GM18951 (cell line): ENCODE measurements around the gene KDM4C.
"Not testable (repeated sequence)": the region's sequence is repeated elsewhere in the genome, so short reads cannot be mapped to it uniquely, and the experiment has no call there.

Experiments
- POLR2A ChIP-seq: IDR thresholded peaks from 4 replicates; pipeline ENCODE4 v1.6.1; 2011; ENCODE audit warnings: mild to moderate bottlenecking; ENCODE audit not compliant: insufficient read length, insufficient read depth; ENCODE audit errors: extremely low read depth
- in situ Hi-C: fragments of 300-500 bp; cut with MboI; formaldehyde crosslinking; loops from one replicate; pipeline ENCODE4 v1.12.0; 2022; ENCODE audit warnings: low sequenced_read_pairs, mixed read lengths, inconsistent platforms; ENCODE audit not compliant: unreplicated experiment

The KDM4C gene

GRCh38 chr9:6779417-6780241 is 21.9 kb downstream of the KDM4C start:
- in situ Hi-C loops = no loop called here

GRCh38 chr9:6780690-6781089 is 22.9 kb downstream of the KDM4C start:
- no peak for TF ChIP-seq POLR2A
- in situ Hi-C loops = no loop called here

More at GRCh38 chr9:6779417-6780241, 21.9 kb downstream of the KDM4C start:
- TF ChIP-seq POLR2A = no peak

- in situ Hi-C loops = no loop called here
- TF ChIP-seq POLR2A = no peak
These were observed 23.7 kb downstream of the KDM4C start for GRCh38 chr9:6781476-6781875.

- in situ Hi-C loops = no loop called here
These were observed 24.6 kb downstream of the KDM4C start for GRCh38 chr9:6782345-6782744.

DNA sequence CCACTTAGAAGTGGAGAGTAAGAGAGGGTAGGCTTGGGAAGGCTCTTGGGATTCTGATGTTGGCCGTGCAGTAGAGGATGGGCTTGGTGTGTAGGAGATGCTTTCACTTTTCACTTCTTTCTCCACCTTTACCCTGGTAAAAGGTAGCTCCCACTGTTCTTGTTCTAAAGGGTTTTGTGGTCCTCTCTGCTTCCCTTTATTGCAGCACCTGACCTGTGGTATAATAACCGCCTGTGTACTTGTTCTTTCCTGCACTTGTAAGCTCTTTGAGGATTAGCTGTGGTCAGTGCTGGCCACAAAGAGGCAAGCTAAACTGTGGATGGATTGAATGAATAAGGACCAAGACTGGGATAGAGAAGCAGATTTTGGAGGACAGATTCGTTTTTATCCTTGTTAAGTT is 25.2 kb downstream of the KDM4C start:
- no peak for TF ChIP-seq POLR2A
- in situ Hi-C loops = no loop called here

More at GRCh38 chr9:6782345-6782744, 24.6 kb downstream of the KDM4C start:
- TF ChIP-seq POLR2A = no peak

DNA sequence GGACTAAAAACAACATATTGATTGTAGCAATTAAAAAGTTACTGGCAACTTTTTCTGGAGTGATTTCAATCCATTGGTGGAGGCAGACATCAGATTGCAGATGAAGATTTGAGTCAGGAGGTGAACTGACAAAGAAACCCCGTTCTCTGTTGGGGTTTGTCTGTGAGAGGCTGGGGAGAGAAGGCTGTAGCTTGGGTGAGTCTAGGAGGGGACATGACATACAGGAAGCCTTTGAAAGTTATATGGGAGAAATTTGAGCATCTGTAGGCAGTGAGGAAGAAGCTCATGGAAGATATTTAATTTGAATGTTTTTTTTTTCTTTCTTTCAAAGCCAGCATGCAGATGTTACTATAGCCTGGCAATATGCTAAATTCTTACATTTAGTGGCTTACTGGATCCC is 26.0 kb downstream of the KDM4C start:
- TF ChIP-seq POLR2A = no peak
- in situ Hi-C loops = no loop called here

- in situ Hi-C loops = no loop called here
- no peak for TF ChIP-seq POLR2A
These were observed 27.9 kb downstream of the KDM4C start for GRCh38 chr9:6785682-6786081.

DNA sequence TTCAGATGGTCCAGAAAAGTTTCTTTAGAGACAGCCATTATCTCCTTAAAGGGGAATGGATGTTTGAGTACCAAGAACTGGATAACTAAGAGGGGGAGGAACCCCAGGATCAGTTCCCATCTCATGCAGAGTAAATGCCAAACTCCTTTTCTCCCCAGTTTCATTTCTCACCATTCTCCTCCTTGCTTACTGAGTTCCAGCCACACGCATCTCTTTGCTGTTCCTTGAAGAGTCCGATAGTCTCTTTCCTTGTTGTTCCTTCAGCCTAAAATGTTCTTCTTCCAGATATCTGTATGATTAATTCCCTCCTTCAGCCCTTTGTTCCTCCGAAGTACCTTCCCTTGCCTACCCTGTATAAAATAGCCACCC is 30.0 kb downstream of the KDM4C start:
- in situ Hi-C loops = no loop called here
- no peak for TF ChIP-seq POLR2A

DNA sequence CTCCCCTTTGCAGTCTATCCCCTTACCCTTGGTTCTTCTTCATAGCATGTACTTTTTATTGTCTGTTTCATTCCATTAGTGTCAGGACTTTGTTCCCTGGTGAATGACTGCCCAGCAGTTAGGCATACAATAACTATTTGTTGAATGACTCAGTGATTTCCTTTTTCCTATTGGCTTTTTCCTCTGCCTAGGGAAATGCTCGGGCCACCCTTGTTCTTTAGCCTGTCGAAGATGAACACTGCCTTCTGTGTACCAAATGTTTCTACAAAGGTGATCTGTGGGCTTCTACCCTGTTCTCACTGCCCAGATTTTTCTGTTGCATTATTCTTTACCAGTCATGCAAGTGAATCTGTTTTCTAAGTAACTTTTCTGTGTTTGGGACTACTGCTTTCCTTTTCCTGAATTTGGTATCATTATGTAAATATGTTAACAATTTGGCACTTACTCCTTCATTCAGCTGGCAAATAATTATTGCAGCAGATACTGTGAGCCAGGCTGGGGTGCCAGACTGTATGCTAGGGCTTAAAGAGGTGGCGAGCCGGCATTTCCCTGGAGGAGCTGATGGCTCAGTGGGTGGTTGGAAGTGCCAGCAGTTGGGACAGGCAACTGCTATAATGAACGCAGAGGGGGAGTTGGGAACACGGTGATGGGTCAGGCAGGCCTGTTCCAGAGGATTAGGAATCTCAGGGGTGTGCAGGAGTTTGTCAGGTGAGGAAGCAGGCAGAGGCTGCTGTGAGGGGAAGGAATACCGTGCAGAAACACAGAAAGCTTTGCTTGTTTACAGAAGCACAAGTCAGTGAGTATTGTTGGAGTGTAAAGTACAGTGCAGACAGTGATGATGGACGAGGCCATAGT is 30.6 kb downstream of the KDM4C start:
- no peak for TF ChIP-seq POLR2A
- in situ Hi-C loops = no loop called here

GRCh38 chr9:6789017-6789338 is 31.2 kb downstream of the KDM4C start:
- in situ Hi-C loops = not testable (repeated sequence)

- TF ChIP-seq POLR2A = no peak
- in situ Hi-C loops = no loop called here
These were observed 33.1 kb downstream of the KDM4C start for GRCh38 chr9:6790866-6791265.

GRCh38 chr9:6793203-6793602 is 35.4 kb downstream of the KDM4C start:
- no peak for TF ChIP-seq POLR2A
- in situ Hi-C loops = no loop called here

DNA sequence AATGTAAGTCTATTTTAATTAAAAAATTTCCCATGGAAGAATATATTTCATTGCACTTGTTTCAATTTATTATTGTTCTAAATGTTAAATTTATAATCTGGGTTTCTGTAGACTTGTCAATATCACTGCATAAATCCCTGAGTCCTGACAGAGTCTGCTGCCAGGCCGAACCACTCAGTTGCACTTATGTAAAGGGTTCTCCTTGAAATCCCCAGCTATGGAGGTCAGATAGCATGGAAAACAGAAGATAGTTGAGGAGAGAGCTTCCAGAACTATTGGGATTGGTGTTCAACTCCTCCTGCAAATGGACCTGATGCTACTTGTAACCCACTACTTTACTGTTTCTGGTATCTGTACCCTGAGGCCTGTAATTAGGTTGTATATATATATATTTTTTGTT is 37.2 kb downstream of the KDM4C start:
- no peak for TF ChIP-seq POLR2A
- in situ Hi-C loops = no loop called here

GRCh38 chr9:6802926-6803325 is 45.2 kb downstream of the KDM4C start:
- in situ Hi-C loops = loop anchor here (5.0 kb wide), 1 partner anchor 41 kb away; no protein-coding TSS in a partner anchor
- TF ChIP-seq POLR2A = no peak
